ENCODE data around the gene PYGO1.
"Not testable (repeated sequence)": the region's sequence is repeated elsewhere in the genome, so short reads cannot be mapped to it uniquely, and the experiment has no call there.

PYGO1 gene

GRCh38 chr15:55588070-55588814, at the start of gene PYGO1:
PYGO1 (minus strand) TSS chr15:55588345; CDS start chr15:55587883, 462 bp downstream.
- DNase-seq: no peak

- no peak for DNase-seq
Measured at GRCh38 chr15:55637086-55637485, 48.9 kb upstream of the PYGO1 start.

- DNase-seq: no peak
Measured at GRCh38 chr15:55633731-55634130, 45.6 kb upstream of the PYGO1 start.

GRCh38 chr15:55632434-55632833, 44.3 kb upstream of the PYGO1 start:
- no peak for DNase-seq

- DNase-seq: no peak
Measured at GRCh38 chr15:55630858-55631257, 42.7 kb upstream of the PYGO1 start.

GRCh38 chr15:55628369-55628730, 40.2 kb upstream of the PYGO1 start:
- no peak for DNase-seq

GRCh38 chr15:55627730-55628368, 39.7 kb upstream of the PYGO1 start:
- DNase-seq: no peak

- no peak for DNase-seq
Measured at GRCh38 chr15:55619783-55620182, 31.6 kb upstream of the PYGO1 start.

GRCh38 chr15:55618387-55618786, 30.2 kb upstream of the PYGO1 start:
- DNase-seq: no peak

GRCh38 chr15:55615445-55615844, 27.3 kb upstream of the PYGO1 start:
- DNase-seq: no peak

- DNase-seq: peak; percentile 61
Measured at GRCh38 chr15:55613727-55614126, 25.6 kb upstream of the PYGO1 start.

GRCh38 chr15:55606214-55606613, 18.1 kb upstream of the PYGO1 start:
- DNase-seq: no peak

- DNase-seq: no peak
Measured at GRCh38 chr15:55601374-55601773, 13.2 kb upstream of the PYGO1 start.

- no peak for DNase-seq
Measured at GRCh38 chr15:55599439-55599838, 11.3 kb upstream of the PYGO1 start.

- not testable (repeated sequence) for DNase-seq
Measured at GRCh38 chr15:55593019-55593418, 4.9 kb upstream of the PYGO1 start.

- DNase-seq: no peak
Measured at GRCh38 chr15:55590788-55591187, 2.6 kb upstream of the PYGO1 start.

GRCh38 chr15:55589287-55589686, 1.1 kb upstream of the PYGO1 start:
- DNase-seq: no peak

GRCh38 chr15:55588815-55589115, 620 bp upstream of the PYGO1 start:
- DNase-seq: no peak

- DNase-seq: no peak
Measured at GRCh38 chr15:55587321-55588069, 650 bp downstream of the PYGO1 start.

- DNase-seq: no peak
Measured at GRCh38 chr15:55586808-55587207, 1.3 kb downstream of the PYGO1 start.

- no peak for DNase-seq
Measured at GRCh38 chr15:55576943-55577342, 11.2 kb downstream of the PYGO1 start.

GRCh38 chr15:55574096-55574495, 14.0 kb downstream of the PYGO1 start:
- DNase-seq: no peak

- DNase-seq: no peak
Measured at GRCh38 chr15:55573224-55573623, 14.9 kb downstream of the PYGO1 start.
